Stomach (tissue), 9 donors: ENCODE results near the gene ST8SIA4. TPM values are rescaled to one million over a fixed set of nuclear protein-coding genes. Genes with fewer than 3 reads are reported as not detected.

Source experiments
- DNase-seq, 2 donors: peaks; one replicate each; pipeline versions ENCODE4 v3.0.0 to v3.0.0-alpha.2; 2013 to 2019
- H3K27ac ChIP-seq, 5 donors: fragments of 200-600 bp in 4 of 5; sonication (generic) in 4 of 5; one replicate each; pipeline ENCODE4 v1.5.1; 2013 to 2019; ENCODE audit warnings: mild to moderate bottlenecking in 1 of 5, moderate library complexity in 1 of 5
- H3K27me3 ChIP-seq, 3 donors: fragments of 200-600 bp; sonication (generic); one replicate each; pipeline ENCODE4 v1.5.1; 2017 to 2019; ENCODE audit warnings: mixed run types in 1 of 3
- H3K36me3 ChIP-seq, 4 donors: fragments of 200-600 bp; sonication (generic); 1 replicate in 3 of 4; 2 replicates in 1 of 4; pipeline ENCODE4 v1.5.1; 2016 to 2019
- H3K4me1 ChIP-seq, 4 donors: fragments of 200-600 bp; sonication (generic); one replicate each; pipeline ENCODE4 v1.5.1; 2016 to 2019
- H3K4me3 ChIP-seq, 4 donors: fragments of 200-600 bp; sonication (generic) in 3 of 4; one replicate each; pipeline ENCODE4 v1.5.1; 2016 to 2019; ENCODE audit warnings: mild to moderate bottlenecking in 1 of 4
- H3K9me3 ChIP-seq, 4 donors: fragments of 200-600 bp; sonication (generic); one replicate each; pipeline ENCODE4 v1.5.1; 2016 to 2019
- CTCF ChIP-seq, 7 experiments: fragments of 450-650 bp in 4 of 7; fragments of 200-600 bp in 3 of 7; sonication (generic) in 3 of 7; IDR thresholded peaks; one replicate each; pipeline ENCODE4 v1.5.1; 2016 to 2019; ENCODE audit warnings: antibody characterized with exemption in 7 of 7, control low read depth in 2 of 7, mild to moderate bottlenecking in 1 of 7
- EP300 ChIP-seq: sonication (generic); formaldehyde crosslinking; IDR thresholded peaks from one replicate; pipeline ENCODE4 v1.6.1; 2017; ENCODE audit warnings: antibody characterized with exemption
- POLR2A ChIP-seq, 4 donors: fragments of 450-650 bp; IDR thresholded peaks; one replicate each; pipeline ENCODE4 v1.6.1; 2016; ENCODE audit warnings: antibody characterized with exemption in 4 of 4, control low read depth in 2 of 4, mild to moderate bottlenecking in 1 of 4, moderate library complexity in 1 of 4
- POLR2AphosphoS5 ChIP-seq, 3 donors: sonication (generic); formaldehyde crosslinking; IDR thresholded peaks; one replicate each; pipeline ENCODE4 v1.6.1; 2016; ENCODE audit warnings: antibody characterized with exemption in 3 of 3
- WGBS, 5 donors: extraction: QIAGEN DNeasy Blood & Tissue Kit in 3 of 5; methylation state at CpG; one replicate each; pipeline versions ENCODE4 v1.1.5 to v1.1.7; 2013 to 2018; 5-methylcytosine and 5-hydroxymethylcytosine counted together
- intact Hi-C: fragments of 100-400 bp; cut with DNase I; formaldehyde crosslinking; loops from one replicate; pipeline ENCODE4 v1.15.1; 2023; ENCODE audit warnings: low total_unique reads
- polyA plus RNA-seq, 3 donors: library from polyadenylated mRNA; stranded (reverse); fragments of 200-250 nt; gene quantifications; one replicate each; pipeline ENCODE4 v1.2.3, GENCODE V29; 2013
- total RNA-seq, 5 donors: library from RNA; depleted of rRNA; stranded (reverse); fragments of >200 nt; gene quantifications; one replicate each; pipeline versions ENCODE4 v1.1.0 to v1.2.3, GENCODE V29; 2014 to 2016
- donor health status: healthy with polysubstance abuse.
- donor health status: Bipolar disorder and iron deficiency.
- donor health status: healthy.

ST8SIA4 gene
- total and polyA plus RNA-seq, 8 donors: 0.29 to 7.7 (median 1.9) TPM

- H3K36me3 ChIP-seq: no peaks in the 10 kb centered on the region
- H3K4me1 ChIP-seq: no peaks in the 10 kb centered on the region
- H3K9me3 ChIP-seq: no peaks in the 10 kb centered on the region
- intact Hi-C loops: no loop called here
- no peak overlapping the region for H3K27ac ChIP-seq
- H3K4me3 ChIP-seq: no peak overlapping the region
- H3K27me3 ChIP-seq: no peaks in the 10 kb centered on the region
- 39 to 76% (median 66%) methylated on average over 2 of the region's 2 CpGs for WGBS, 5 donors
- DNase-seq: no peak
- TF ChIP-seq POLR2AphosphoS5 (IDR thresholded peaks at IDR 0.05) (no peak), POLR2A (IDR thresholded peaks at IDR 0.05) (no peak), CTCF (IDR thresholded peaks at IDR 0.05) (no peak), EP300 (no peak)
Measured at GRCh38 chr5:100864931-100865330, 38.2 kb downstream of the ST8SIA4 start.

- no peak for TF ChIP-seq CTCF (IDR thresholded peaks at IDR 0.05)
- TF ChIP-seq POLR2AphosphoS5 (IDR thresholded peaks at IDR 0.05): no peak
- no peak for TF ChIP-seq POLR2A (IDR thresholded peaks at IDR 0.05)
- TF ChIP-seq EP300: no peak
- H3K4me3 ChIP-seq: no peak overlapping the region
- H3K9me3 ChIP-seq: no peaks in the 10 kb centered on the region
- no peak for DNase-seq
- H3K36me3 ChIP-seq: no peaks in the 10 kb centered on the region
- H3K27me3 ChIP-seq: no peaks in the 10 kb centered on the region
- no peaks in the 10 kb centered on the region for H3K4me1 ChIP-seq
- 88 to 99% (median 90%) methylated on average over 2 of the region's 2 CpGs for WGBS, 5 donors
- intact Hi-C loops: no loop called here
- no peak overlapping the region for H3K27ac ChIP-seq
Measured at GRCh38 chr5:100863739-100864138, 39.3 kb downstream of the ST8SIA4 start.

- H3K27ac ChIP-seq: no peak overlapping the region
- H3K4me1 ChIP-seq: no peaks in the 10 kb centered on the region
- no peaks in the 10 kb centered on the region for H3K36me3 ChIP-seq
- H3K9me3 ChIP-seq: no peaks in the 10 kb centered on the region
- intact Hi-C loops: no loop called here
- no peaks in the 10 kb centered on the region for H3K27me3 ChIP-seq
- WGBS, 5 donors: 76 to 88% (median 84%) methylated on average over 3 of the region's 3 CpGs
- no peak for DNase-seq
- no peak overlapping the region for H3K4me3 ChIP-seq
- no peak for TF ChIP-seq EP300
Measured at GRCh38 chr5:100861148-100861547, 41.9 kb downstream of the ST8SIA4 start.

- TF ChIP-seq POLR2AphosphoS5 (IDR thresholded peaks at IDR 0.05): no peak
- no peak for TF ChIP-seq CTCF (IDR thresholded peaks at IDR 0.05)
- TF ChIP-seq POLR2A (IDR thresholded peaks at IDR 0.05): no peak
- TF ChIP-seq EP300: no peak
- no peaks in the 10 kb centered on the region for H3K9me3 ChIP-seq
- H3K27me3 ChIP-seq: no peaks in the 10 kb centered on the region
- intact Hi-C loops: no loop called here
- H3K4me1 ChIP-seq: no peaks in the 10 kb centered on the region
- DNase-seq: no peak
- no peak overlapping the region for H3K27ac ChIP-seq
- no peak overlapping the region for H3K4me3 ChIP-seq
- H3K36me3 ChIP-seq: no peaks in the 10 kb centered on the region
- WGBS, 5 donors: 85 to 94% (median 88%) methylated on average over 1 of the region's 1 CpG
Measured at GRCh38 chr5:100860407-100860806, 42.7 kb downstream of the ST8SIA4 start.

GRCh38 chr5:100858987-100859545 is 44.0 kb downstream of the ST8SIA4 start:
- Histone ChIP-seq H3K27ac (no peak overlapping the region), H3K4me3 (no peak overlapping the region), H3K9me3 (no peaks in the 10 kb centered on the region), H3K4me1 (no peaks in the 10 kb centered on the region), H3K27me3 (no peaks in the 10 kb centered on the region), H3K36me3 (no peaks in the 10 kb centered on the region)
- intact Hi-C loops: no loop called here
- TF ChIP-seq EP300 (no peak), CTCF (IDR thresholded peaks at IDR 0.05) (no peak), POLR2AphosphoS5 (IDR thresholded peaks at IDR 0.05) (no peak), POLR2A (IDR thresholded peaks at IDR 0.05) (no peak)
- WGBS, 5 donors: 50 to 74% (median 59%) methylated on average over 1 of the region's 1 CpG
- DNase-seq: no peak
